GM19372 (cell line): ENCODE results near the gene AGPAT4.
"Not testable (repeated sequence)": the region's sequence is repeated elsewhere in the genome, so short reads cannot be mapped to it uniquely, and the experiment has no call there.

ENCODE experiments used
- ATAC-seq: cut with Tn5 transposase; IDR thresholded peaks from one replicate; pipeline ENCODE4 v1.9.1; 2021; ENCODE audit warnings: mild to moderate bottlenecking, low read depth, moderate library complexity; ENCODE audit not compliant: unreplicated experiment

AGPAT4 gene

DNA sequence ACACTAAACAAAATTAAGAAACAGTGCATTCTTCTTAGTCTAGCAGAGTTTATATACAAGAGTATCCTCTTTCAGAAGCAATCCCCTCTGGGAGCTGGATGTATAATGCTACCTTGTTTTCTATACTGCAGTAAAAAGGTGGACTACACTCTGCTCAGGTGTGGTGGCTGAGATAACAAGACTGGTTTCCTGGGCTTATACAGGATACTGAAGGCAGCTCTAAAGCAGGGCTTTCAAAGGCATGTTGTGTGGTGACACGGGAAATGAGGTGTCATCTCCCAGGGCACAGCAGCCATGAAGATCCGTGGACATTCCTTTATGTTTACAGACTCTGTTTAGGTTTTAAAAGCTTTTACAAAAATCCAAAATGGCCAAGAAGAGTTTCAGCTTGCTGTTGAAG is 145.6 kb downstream of the AGPAT4 start:
- no peak for ATAC-seq

DNA sequence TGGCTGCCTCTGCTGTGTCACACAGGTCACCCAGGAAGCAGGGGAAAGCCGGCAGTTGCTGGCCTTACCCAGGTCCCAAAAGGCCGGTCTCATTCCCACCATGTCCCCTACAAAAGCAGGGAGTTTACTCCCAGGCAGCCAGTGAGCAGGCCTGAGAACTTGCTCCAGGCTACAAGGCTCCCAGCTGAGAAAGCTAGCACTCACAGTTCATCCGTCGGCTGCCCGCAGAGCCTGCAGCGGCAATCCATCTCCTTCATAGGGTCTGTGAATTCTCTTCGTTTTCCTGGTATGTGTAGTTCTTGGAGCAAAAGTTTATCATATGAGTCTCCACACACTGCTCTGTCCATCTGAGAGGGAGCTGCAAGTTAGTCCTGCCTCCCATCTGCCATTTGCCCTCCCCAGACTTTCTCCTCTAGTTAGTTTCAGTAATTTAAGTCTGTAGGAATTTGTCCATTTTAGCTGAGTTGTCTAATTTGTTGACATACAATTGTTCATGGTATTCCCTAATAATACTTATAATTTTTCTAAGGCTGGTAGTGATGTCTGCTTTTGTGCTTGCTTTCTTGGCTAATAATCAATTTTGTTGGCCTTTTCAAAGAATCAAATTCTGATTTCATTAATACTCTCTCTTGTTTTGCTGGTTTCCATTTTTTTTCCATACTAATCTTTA is 146.7 kb downstream of the AGPAT4 start:
- ATAC-seq = no peak

DNA sequence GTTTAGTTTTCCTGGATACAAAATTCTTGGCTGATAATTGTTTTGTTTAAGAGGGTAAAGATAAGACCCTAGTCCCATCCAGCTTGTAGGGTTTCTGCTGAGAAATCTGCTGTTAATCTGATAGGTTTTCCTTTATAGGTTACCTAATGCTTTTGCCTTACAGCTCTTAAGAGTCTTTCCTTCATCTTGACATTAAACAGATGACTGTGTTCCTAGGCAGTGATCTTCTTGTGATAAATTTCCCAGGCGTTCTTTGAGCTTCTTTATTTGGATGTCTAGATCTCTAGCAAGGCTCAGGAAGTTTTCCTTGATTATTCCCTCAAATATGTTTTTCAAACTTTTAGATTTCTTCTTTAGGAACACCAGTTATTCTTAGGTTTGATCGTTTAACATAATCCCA is 148.3 kb downstream of the AGPAT4 start:
- ATAC-seq = no peak

DNA sequence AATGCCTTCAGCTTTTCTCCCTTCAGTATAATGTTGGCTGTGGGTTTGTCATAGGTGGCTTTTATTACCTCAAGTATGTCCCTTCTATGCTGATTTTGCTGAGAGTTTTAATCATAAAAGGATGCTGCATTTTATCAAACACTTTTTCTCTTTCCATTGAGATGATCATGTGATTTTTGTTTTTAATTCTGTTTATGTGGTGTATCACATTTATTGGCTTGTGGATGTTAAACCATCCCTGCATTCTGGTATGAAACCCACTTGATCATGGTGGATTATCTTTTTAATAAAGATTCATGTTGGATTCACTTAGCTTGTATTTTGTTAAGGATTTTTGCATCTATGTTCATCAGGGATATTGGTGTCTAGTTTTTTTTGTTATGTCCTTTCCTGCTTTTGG is 150.5 kb downstream of the AGPAT4 start:
- ATAC-seq = not testable (repeated sequence)

DNA sequence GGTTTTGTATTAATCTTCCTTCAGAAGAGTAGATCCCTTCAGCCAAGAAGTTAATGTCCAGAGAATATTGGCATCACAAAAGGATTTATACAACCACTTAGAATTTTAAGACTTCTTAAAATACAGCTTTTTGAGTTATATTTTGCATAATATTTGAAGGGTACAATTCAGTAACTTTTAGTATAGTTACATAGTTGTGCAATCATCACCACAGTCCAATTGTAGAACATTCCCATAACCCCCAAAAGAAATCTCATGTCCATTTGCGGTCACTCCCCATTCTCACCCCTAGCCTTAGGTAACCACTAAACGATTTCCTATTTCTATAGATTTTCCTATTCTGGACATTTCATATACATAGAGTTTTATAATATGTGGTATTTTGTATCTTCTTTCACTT is 155.9 kb downstream of the AGPAT4 start:
- ATAC-seq = no peak

DNA sequence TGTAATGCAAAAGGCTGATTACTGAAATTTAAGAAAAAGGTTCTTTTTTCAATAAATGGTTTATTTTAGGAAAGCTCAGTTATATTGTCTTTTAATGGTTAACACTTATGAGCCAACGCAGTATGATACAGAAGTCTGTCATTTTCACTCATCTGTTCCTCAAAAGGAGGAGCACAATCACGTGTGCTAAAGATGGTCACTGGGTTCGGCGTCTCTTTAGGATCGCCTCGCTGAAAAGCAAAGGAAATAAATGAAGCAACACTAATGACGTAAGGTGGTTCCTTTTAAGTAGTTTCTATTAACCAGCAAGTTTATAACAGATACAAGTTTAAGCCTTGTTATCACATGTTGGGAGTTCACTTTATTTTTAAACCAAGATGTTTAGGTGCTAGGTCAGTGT is 156.6 kb downstream of the AGPAT4 start:
- ATAC-seq = no peak

DNA sequence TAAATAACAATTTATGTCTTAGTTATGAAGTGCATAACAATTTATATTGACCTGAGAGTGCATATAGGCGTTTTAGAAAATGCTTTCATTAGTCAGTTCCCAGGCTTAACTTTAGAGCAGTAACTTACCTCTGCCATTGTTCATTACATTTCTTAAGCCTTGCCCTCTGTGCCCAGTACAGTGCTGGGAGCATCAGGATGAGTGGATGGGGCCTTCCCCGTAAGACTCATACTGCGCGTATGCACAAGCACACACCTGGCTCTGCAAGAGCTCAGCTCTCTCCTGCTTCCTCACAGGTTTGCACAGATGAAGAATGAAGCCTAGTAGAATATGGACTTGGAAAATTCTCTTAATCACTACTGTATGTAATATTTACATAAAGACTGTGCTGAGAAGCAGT is 157.3 kb downstream of the AGPAT4 start:
- no peak for ATAC-seq

DNA sequence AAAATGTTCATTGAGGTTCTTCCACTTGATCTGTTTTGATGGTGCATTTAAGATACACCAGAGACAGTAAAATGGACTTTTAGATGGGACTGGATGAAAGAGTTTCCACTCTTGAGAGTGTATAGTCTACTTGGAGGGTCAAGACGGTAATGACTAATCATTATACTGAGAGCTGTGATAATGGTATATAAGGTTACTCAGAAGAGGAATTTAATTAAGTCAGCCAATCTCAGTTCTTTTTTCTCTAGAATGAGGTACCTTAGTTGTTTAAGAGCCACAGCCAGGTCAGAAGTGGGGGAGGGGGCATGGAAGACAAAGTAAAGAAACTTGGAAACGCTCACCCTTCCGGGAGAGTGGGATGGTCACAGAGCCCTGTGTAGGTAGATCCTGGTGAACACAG is 158.4 kb downstream of the AGPAT4 start:
- no peak for ATAC-seq

DNA sequence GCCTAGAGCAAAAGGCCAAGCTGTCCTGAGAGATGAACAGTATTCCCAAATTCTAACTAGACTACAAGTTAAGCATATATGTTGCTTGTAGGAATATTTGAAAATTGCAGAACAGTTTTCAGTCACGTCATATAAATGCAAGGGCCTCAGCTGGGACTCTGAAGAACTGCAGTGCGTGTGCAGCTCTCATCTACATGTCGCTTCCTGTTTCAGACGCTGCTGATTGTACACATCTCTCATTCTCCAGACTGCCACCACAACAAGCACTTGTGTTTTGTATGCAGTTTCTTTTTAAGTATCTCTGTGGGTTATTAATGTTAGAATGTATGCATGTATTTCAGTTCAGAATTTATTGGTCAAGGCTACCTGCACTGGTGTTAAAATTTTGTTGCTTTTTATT is 162.6 kb downstream of the AGPAT4 start:
- no peak for ATAC-seq

DNA sequence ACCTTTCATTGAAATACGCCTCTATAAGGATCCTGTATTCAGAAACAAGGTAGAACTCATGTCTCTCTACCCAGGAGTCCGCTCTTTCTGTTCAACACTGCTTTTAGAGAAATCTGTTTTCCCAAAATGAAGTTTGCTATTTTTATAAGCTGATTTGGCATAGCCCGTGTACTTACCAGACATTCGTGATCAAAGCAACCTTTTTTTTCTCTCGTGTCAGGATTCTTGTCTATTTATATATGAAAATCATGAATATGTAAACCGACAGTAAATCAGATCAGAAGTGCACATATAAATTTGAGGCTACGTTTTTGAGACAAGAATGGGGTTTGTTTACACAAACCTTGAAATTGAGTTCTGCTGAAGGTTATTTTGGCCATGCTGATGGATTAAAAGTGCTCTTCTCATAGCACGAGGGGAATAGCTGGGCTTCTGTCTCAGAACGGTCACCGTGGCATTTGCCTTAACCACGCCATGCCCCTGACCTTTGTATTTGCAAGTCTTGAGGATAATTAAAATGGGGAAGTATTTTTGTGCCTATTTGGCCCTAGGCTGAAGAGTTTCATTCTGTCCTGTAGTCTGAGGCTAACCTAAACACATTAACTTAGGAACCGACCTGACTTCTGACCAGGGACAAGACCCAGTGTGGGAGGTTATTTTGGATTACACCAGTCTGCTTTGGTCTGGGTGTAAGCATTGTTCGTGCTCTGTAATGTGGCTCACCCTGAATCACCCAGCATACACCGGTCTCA is 163.7 kb downstream of the AGPAT4 start:
- no peak for ATAC-seq

DNA sequence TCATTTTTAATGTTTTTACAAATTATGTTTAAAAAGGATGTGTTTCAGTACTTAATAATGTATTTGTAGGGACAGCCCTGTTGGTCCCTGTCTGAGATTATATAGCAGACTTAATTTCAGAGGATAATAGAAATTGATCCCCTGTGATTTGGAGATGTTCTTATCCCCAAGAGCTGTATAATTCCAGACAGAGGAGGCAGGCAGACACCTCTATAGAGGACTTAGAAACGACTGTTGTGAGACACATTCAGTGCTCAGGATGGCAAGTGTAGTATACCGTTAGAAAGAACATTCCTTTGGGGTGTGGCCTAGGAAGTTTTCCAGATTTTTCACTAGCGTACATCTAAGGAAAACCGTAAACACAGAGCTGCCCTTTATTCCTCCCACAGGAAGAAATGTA is 164.5 kb downstream of the AGPAT4 start:
- no peak for ATAC-seq

DNA sequence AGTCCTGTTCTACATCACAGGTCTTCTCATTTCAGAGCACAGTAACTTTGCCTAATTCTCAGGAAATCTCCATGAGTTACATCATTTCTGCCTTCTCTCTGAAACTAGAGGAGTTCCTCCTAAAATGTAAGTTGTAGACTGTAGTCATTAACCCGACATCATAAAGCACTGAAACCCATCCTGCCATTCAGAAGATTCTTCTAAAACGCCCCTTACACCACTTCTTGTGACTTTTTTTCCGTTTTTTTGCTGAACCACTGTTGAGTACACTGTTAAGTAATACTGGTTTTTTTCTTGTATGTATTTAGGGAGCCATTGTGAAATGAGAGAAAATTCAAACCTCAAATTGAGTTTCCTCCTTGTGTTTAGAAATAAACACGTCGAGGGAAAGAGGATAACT is 164.9 kb downstream of the AGPAT4 start:
- no peak for ATAC-seq

DNA sequence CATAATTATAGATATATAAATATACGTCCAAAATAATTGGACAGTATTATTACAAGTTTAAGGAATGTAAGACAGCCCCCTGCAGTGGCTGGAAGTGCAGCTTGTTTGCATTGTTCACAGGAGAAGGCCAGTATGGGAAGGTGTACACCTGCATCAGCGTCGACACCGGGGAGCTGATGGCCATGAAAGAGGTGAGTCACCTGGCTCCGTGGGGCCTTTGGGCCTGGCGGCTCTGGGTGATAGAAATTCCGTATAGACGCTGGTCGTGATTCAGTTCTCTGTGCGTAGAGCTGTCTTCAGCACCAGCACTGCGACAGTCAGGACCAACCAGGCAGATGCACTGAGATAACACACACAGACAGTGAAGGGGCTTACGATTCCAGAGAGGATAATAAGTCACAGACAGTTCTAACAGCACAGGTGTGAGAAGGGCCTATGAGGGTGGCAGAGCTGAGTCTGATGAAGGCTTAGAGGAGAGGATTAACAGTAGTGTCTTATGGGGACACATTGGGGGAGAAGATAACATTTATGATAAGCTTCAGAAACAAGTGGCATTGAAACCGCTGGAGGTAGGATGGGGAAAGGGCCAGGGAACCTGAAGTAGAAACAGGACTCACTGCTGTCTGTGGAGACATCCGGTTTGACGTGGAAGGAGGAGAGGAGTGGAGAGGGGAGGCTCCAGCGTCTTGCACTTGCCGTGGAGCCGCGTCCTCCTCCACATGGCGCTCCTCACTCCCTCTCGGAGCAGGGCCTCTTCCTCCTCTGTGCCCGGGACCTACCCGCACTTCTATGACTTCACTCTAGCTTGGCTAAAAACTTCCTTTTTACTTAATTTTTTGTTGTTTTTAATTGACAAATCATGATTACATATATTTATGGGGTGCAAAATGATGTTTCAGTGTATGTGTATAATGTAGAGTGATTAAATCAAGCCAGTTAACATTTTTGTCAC is 165.8 kb downstream of the AGPAT4 start:
- no peak for ATAC-seq

DNA sequence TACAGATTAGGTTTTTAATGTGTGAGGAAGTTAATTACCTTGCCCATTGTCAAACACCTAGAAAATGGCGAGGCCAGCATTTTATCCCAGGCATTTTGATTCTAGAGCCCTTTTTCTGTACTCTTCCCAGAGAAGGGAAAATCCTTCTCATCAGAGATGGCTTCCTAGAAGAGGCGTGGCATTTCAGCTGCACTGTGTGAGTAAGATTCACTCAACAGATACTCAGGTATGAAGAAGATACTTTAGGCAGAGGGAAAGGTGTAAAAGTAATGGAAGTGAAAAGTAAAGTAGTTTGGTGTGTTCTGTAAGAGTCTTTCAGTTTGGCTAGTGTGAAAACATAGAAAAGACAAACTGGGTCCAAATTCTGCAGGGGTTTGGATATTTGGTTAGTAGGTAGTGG is 168.5 kb downstream of the AGPAT4 start:
- no peak for ATAC-seq

DNA sequence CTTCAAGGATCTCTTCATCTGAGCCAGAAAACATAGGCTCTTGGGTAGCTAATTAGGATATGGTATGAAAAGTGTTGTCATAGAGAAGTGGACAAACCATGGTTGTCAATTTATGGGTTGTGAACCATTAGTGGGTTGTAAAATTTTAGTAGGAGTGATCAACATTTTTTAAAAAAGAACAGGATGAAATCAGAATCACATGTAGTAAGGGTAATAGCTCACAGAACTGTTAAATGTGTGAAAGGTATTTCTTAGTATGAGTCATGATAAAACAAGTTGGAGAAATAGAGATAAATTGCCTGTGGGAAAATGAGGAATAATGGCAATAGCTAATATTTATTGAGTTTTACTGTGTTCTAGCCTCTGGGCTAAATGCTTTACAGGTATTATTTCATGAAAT is 168.9 kb downstream of the AGPAT4 start:
- ATAC-seq = no peak

DNA sequence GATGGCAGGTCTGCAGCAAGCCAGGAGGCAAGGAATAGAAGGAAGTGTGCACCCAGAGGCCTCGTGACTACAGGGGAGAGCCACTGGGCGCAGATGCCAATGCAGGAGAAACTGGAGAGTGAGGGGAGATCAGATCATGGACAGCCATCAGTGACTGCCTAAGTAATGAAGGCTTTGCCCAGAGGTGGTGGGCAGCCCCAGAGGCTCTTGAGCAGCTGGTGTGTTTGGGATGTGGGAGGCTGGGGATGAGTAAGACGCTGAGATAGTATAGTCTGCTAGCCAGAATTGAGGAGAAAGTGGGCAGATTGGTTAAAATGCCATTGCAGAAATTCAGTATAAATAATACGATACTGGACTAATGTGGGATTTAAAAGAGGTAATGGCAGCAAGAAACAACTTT is 170.4 kb downstream of the AGPAT4 start:
- no peak for ATAC-seq

DNA sequence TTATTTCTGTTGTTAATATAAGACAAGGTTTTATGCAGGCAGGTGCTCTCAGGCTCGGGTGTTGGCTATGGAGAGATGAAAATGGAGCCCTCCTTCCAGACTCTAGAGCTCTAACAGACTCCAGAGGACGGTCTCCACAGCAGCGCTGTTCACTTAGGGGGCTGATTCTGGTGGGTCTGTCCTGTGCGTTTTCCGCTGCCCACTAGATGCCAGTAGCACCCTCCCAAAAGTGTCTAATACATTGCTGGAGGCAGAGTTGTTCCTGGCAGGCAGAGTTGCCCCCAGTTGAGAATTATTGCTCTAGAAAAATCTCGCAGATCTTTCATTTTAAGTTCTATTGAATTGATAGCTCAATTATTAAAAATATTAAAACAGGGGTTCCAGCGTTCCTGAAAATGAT is 172.3 kb downstream of the AGPAT4 start:
- ATAC-seq = no peak

DNA sequence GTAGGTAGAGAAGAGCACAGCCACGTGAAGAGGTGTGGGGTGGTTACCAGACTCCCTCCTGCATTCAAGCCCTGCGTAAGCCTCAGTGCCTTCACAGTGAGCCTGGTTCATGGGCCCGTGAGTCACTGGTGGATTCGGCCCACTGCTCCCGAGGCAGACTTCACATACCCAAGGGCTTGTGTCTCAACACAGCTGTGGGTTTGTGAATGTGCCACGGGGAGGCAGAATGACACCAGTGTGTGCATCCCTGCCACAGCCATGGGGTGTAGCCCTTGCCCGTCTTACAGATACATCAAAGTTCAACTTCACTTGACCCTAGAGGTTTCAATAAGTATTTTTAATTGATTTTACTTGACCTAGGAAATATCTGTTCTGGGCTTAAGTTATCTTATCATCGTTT is 173.8 kb downstream of the AGPAT4 start:
- no peak for ATAC-seq

DNA sequence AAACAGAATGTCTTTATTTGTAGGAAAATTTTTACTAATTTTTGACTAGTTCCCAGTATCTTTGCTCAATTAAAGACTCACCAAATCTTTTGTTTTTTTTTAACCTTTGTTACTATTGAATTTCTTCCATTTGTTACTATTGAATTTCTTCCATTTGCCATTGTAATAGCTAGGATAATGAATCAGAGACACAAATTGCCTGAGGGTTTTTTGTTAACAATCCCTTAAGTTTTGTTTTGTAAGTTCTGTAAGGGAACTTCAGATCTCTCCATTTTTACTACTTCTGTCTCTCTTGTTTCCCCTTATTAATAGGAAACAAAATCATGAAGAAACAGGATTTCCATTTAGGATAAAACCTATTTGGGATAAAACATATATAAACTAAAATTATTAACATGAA is 177.9 kb downstream of the AGPAT4 start:
- no peak for ATAC-seq

DNA sequence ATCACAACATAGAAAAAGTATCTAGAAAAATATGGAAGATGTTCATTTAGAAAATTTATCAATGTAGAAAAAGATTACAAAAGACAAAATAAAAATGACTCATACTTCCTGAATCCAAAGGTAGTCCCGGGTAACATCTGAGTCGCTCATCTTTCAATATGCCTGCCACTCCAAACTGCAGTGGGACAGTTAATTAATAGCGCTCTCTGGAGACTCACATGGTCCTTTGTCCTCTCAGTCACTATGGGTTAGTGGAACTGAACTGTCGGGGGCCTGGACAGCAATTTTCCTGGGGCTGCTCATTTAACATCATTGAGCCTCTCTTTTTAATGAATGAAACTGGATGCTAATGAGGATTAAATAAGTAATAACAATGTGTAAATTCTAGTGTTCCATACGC is 178.9 kb downstream of the AGPAT4 start:
- no peak for ATAC-seq

DNA sequence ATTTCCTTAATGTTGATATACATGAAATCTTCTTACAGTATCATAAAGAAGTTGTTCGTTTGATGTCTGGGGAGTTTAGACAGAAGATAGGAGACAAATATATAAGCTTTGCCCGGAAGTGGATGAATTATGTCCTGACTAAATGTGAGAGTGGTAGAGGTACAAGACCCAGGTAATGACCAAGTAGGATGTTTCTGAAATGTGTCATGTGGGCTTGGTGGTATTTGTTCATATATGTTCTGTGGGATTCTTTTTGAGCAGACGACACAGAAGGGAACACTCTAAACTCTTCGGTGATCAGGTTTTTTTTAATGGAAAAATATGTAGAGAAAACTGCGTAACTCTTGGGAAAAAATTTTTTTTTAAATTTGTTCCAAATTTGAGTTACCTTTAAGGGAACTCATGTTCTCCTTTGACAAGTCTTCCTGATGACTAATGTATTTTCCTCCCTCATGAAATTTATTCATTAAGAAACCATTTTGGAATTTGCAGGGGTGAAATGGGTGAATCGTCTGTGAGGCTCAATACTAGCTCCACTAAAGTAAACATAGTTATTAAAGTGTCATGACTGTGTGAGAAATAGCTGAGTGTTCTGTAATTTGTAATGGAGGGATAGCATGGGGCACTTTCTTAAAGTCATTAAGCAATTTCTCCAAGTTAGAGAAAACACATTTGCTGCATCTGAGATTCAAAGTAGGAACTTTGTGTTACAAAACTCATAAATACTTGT is 181.7 kb downstream of the AGPAT4 start:
- ATAC-seq = no peak
